Glomerular endothelial cell (primary cell): ENCODE results near the gene ADD2. TPM values are rescaled to one million over a fixed set of nuclear protein-coding genes. Genes with fewer than 3 reads are reported as not detected.
"Not testable (repeated sequence)": the region's sequence is repeated elsewhere in the genome, so short reads cannot be mapped to it uniquely, and the experiment has no call there.

Experiments
- DNase-seq: peaks from one replicate; pipeline ENCODE4 v3.0.0-alpha.2; 2011; ENCODE audit warnings: low read depth, low spot score; ENCODE audit errors: extremely low read depth
- total RNA-seq: library from RNA; depleted of rRNA; stranded (reverse); fragments of >200 nt; gene quantifications from 2 replicates; pipeline ENCODE4 v1.2.3, GENCODE V29; 2015

The ADD2 gene
- total RNA-seq, 1 donor from 2014 or later = 0.47 TPM

DNA sequence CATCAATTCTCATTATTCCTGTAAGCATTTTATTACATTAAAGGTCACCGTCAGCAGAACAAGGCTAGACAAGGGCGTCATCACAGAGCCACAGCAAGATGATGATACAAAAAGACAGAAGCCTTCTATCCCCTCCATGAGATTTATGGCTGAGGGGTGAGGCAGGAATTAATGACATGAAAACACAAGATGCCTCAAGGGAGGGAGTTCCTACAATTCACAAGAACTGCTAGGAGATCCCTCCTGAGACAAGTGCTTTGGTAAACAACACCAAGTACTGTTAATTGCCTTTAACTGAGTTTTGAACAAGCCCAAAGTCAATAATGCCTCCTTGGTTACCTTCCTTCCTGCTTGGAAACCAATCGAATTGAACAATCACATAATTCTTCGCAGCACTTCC lies 14.1 kb downstream of the ADD2 start:
- DNase-seq = no peak

DNA sequence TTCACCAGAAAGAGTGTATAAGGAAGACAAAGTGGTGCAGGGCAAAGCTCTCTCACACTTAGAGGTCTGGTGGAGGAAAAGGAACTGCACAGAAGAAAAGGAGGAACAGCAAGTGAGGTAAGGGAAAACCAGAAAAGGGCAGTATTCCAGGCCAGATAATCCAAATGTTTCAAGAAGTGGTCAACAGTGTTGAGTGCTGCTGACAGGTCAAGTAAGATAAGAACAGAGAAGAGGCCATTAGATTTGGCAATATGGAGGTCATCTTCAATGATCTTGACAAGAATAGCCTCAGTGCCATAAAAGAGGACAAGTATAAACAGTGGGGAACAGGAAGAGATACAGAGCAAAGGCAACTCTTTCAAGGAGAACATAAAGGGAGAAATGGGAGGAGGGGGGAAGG lies 15.0 kb downstream of the ADD2 start:
- no peak for DNase-seq

DNA sequence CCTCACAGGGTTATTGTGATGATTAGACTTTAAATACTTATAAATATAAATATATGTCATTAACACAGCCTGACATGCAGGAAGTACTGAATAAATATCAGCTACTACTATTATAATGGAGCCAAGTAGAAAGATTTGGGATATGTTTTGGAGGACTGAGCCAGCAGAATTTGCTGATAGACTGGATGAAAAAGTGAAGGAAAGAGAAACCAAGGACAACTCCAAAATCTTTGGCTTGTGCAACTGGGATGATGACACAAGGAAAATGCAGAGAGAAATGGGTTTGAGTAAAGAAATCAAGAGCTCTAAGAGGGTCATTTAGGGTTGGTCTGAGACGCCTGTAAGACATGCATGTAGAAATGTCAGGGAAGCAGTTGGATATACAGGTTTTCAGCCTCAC lies 15.6 kb downstream of the ADD2 start:
- DNase-seq = no peak

DNA sequence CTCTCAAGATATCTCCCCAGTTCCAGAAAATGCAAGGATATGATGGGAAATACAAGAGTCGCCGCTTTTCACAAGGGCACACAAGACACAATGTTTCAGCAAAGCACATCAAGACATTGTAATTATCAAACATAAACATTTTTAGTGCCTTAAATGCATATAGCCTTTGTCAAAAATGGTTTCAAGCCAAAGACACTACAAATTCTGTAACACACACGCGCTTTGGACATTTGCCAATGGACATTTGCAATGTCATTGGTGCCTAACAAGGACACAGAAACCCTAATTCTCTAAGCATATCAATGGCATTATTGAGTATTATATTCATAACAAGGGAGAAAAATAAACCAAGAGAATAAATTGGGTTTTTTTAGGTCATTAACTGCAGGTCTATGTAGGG lies 16.1 kb downstream of the ADD2 start:
- DNase-seq = no peak

DNA sequence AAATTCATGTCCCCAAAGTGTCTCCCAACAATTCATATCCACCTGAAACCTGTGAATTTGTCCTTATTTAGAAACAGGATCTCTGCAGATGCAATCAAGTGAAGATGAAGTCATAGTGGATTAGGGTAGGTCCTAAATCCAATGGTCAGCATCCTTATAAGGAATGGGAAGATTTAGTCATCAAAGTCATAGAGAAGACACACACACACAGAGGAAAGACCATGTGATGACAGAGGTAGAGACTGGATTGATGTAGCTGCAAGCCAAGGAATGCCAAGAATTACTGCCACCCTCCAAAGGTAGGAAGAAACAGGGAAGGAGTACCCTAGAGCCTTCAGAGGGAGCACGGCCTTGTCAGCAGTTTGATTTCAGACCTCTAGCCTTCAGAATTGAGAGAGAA lies 17.7 kb downstream of the ADD2 start:
- DNase-seq = no peak

DNA sequence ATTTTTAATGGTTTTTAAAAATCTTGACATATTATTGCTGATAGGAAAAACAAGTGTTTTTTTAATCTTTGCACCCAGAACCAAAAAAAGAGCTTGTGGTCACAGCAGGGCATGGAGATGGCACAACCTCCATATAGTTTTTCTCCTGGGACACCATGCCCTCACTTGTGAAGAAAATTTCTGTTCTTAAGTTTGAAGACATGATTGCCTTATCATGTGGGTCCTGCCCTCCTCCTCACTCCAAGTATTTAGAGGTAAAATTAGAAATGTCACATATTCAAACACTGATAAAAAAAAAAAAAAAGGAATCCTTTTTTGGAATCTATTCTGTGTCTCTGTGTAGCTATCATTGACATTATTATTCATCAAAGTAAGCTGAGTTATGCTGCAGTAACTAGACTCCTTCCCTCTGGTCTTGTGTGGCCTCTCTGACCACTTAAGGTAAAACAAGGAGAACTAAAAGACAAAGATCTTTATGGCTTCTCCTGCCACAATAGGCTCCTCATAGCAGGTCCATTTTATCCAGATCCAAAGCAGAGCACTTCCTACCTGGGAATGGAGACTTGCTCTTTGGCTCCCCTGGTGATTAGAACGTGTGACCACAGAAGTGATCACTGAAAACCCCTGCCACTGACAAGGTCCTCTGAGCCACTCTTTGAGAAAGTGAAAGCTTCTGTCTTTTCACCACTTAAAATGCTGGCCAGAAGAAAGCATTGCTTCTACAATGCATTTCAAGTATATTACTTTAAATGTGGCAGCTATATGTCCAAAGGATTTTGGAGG lies 19.8 kb downstream of the ADD2 start:
- DNase-seq = no peak

DNA sequence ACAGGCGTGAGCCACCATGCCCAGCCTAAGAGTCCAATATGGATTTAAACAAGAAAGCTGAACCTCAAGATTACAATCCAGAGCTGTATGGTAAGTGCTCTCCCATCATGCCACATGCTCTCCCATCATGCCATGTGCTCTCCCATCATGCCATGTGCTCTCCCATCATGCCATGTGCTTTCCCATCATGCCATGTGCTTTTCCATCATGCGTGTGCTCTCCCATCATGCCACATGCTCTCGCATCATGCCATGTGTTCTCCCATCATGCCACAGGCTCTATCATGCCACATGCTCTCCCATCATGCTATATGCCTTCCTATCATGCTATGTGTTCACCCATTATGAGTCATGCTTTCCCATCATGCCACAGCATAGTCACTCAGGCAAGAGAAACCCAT lies 20.7 kb downstream of the ADD2 start:
- no peak for DNase-seq

DNA sequence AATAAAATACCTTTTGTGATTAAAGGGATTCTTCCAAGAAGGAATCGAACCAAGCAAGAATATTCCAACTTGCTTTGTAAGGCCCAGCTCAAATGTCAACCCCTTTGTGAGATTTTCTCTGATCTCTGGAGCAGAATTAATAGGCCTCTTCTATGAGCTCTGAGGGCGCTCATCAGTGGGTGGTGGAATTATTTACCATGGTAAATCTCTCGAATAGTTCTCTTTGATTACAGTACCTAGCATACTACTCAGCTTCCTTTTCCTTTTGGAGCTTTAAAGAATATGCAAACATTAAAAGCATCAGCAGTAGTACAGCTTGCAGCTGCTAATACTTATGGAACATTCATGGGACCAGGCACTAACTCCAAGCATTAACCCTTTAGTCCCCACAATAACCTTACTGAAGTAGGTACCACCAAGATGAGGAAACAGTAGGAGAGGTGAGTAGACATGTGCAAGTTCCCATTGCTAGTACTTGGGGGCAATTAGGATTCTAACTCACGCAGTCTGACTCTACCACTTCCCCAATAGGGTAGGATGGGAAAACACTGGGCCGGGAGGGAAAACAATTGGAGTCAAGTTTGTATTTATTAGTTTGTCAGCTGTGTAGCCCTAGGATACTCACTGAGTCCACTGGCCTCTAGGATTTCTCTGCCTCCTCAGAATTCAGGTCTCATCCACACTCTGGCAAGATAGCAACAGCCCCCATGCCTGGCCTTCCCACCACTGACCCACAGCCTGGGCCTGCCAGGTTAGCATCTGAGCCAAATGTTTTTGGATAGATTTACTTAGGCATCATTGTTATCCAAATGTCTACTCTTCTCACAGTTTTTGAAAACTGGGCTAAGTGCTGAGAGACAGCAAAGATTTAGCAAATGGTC lies 21.7 kb downstream of the ADD2 start:
- no peak for DNase-seq

DNA sequence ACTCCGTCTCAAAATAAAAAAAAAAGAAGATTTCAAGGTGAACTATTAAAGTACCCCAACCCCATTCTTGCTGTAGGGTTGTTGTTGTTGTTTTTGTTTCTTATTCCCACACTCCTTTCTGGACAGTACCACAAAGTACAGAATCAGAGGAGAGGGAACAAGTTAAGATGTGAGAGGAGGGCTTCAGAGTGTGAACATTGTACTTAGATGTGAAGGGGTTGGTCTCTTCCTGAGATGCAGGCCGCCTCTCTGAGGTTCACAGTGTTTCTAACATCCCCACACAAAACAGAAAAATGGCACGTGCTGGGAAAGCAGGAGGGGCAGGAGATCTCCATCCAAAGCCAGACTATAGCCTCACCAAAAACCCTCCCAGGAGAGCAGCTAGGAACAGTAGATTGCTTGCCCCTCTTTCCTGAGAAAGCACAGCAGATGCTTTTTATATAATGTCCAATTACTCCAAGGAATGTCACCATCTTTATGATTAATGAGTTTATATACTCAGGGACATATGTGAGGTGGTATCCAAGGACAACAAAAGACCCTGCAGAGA lies 22.6 kb downstream of the ADD2 start:
- no peak for DNase-seq

DNA sequence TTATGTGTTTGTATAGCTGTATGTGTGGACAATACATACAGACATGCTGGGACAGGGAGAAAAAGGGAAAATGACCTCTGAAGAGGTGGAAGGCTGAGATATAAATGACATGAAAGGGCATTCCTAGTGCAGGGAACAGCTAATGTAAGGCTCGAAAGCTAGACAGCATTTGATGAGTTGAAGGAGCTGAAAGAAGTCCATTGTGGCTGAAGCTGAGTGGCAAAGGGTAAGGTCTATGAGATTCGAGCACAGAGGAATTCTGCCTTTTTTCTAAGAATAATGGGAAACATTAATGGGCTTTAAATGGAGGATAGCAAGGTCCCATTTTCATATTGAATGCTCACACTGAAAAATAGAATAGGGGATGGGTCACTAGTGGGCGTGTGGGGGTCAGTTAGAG lies 23.6 kb downstream of the ADD2 start:
- no peak for DNase-seq

DNA sequence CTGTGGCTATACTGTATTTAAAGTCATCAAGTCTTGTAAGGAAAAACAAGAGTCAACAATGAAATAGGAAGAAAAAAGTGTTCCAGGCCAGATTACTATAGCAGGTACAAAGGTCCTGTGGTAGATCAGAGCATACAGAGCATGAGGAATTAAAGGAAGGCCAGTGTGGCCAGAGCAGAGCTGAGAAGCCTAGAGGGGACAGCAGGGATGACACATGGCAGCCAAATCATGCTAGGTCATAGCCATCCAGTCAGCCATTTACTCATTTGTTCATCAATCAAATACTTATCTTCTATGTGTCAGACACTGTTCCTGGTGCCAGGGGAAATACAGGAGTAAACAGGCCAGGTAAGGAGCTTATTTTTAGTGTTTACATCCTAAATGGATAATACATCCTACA lies 24.3 kb downstream of the ADD2 start:
- no peak for DNase-seq

DNA sequence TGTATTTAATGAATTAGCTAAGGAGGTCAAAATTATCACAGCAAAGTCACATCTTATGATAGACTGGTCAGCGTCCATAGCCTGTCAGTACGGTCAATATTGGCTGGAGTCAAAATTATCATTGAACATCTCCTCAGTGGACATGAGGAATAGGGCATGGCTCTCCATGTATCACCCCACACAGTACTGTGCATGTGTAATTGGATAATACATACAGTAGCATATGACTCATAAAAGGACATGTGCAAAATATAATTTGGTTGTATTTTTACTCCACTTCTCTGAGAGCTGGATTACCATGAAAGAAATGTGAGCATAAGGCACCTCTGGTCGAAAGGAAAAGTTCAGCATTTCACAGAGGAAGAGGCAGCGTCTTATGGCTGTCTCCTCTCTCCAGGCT lies 24.9 kb downstream of the ADD2 start:
- no peak for DNase-seq

DNA sequence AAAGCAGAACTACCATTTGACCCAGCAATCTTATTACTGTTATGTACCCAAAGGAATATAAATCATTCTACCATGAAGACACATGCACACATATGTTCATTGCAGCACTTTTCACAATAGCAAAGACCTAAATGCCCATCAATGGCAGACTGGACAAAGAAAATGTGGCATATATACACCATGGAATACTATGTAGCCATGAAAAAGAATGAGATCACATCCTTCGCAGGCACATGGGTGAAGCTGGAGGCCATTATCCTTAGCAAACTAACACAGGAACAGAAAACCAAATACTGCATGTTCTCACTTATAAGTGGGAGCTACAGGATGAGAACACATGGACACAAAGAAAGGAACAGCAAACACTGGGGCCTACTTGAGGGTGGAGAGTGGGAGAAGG lies 28.5 kb downstream of the ADD2 start:
- not testable (repeated sequence) for DNase-seq

DNA sequence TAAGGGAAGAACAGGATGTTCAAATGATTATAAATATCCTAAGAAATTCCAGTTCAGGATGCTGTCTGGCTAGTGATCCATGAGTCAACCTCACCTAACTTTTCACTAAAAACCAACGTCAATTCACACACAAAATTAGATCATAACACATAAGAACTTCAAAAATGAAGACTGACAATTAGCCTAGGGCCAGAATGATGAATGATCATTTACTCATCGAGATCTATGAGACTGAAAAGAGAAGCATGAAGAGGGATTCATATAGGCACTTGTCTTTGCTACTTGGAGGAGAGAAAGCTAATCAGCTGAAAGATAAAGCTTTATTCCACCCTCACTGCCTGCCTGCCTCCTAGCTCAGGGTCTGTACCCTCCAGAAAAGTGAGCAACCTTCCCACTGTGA lies 29.8 kb downstream of the ADD2 start:
- DNase-seq = no peak

DNA sequence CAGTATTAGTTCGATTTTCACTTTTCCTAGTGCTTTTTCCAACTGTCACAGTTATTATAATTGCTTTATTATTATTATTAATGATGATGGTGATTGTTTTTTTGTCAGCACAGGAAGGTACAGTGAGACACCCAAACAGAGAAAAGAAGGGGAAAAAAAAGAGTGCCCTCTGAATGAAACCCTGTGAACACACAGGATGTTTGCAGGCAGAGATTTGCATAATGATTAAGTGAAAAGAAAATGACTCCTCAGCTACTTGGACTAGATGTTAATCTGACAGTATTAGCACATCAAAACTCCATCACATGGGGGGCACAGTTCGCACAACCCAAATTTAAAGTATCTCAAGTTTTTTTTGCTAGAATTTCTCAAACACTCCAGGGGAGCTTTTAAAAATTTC lies 32.9 kb downstream of the ADD2 start:
- no peak for DNase-seq

DNA sequence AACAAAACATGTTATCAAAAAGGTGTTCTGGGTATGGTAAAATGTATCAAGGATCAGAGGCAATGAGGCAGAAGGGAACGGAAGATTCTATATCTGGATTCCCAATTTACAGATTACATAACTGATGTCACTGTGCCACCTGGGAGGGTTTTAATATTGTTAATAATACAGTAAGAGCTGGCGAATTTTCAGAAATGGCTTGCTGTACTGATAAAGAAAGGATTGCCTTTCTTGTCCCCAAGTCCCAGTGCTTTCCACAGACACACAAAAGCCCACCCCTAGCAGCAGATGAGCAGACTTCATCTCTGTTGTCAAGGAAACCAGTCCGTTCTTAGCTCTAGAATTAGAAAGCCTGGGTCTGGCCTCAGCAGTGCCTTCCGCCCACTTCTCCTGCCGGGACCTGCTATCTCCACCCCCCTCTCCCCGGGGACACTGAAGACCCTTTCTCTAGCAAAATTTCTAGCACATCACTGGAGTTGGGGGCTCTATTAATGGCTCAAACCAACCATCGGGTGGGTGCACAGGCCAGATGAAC lies 34.3 kb downstream of the ADD2 start:
- DNase-seq = no peak

DNA sequence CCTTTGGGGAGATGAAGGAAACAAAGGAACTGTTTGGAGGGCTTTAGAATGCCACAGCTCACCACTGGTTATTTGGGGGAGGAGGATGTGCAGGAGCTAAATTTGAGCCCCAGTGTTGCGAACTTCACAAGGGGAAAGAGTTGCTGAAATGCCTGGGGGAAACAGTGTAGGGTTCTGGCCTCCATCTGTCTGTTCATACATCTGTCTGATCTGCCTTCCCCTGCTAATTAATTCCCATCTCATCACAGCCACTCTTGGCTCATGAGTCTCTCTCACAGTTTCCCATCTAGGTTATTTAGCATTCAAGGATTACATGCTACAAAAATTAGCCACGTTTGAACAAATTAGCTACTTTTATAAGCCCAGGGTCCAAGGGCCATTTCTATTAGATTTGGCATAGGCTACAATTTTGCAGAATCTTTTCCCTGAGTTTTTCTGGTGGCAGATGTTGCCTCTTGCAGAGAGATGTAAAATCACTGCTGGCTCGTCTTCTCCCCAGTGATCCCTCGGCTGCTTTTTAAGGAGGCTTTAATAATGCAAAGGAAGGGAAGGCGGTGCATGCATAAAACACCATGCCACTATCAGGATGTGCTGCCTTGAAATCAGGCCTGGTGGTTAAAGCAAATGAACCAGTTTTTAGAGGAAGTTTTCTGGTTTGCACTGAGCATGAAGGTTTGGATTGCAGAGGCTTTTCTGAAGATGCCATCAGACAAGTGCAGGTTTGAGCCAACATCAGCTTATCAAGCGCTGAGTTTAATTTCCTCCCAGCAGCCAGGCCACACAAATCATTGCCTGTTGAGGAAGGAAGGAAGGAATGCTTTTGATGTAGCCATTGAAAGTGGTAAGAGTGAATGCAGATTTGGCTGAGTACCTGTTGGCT lies 35.0 kb downstream of the ADD2 start:
- DNase-seq = no peak

DNA sequence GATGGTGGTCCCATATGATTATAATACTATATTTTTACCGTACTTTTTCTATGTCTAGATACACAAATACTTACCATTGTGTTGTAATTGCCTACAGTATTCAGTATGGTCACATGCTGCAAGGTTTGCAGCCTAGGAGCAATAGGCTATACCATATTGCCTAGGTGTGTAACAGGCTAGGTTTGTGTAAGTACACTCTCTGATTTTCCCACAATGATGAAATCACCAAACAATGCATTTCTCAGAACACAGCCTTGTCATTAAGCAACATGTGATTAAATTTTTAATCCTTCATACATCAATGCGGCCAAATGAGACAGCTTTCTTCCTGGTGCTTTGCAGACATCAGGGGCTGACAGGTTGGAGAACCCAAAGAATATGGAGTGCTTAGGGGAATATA lies 37.3 kb downstream of the ADD2 start:
- no peak for DNase-seq

DNA sequence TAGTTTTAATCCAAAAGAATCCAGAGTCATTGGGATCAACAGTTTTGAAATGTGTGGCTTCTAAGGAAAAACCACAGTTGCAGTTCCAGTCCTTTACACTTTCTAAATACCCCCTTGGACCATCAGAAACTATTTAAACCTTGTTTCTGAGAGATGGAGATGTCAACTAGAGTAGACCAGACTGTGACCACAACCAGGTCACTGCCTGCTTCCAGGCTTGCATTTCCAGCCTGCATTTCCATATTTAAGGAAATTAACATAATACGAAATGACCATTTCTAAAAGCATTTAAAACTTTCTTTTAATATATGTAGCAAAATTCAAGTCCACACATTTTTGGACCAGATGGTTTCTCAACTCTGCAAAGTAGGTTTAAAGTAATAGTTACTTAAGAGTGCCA lies 38.4 kb downstream of the ADD2 start:
- no peak for DNase-seq

DNA sequence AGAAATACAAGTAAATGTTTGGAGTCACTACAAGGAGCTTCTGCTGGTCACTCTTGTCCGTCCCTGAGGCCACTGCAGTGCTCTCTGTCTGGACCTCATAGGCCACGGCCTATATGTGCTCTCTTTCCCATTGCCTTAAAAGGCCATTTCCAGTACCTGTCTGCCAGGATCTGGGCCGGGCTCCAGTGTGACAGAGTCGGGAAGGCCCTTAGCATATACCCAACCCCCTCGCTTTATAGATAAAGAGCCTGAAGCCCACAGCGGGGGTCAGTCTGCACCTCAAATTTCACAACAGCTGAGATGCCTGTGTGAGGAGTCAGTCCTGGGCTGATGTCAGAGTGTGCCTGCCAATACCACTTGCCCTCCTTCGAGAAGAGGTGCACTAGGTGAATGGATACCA lies 39.9 kb downstream of the ADD2 start:
- no peak for DNase-seq
